Mammary epithelial cell (primary cell): ENCODE data around the gene STK32B.

Experiments used
- CTCF ChIP-seq, 2 donors: IDR thresholded peaks in 1 of 2; conservative IDR thresholded peaks in 1 of 2; 2 replicates each; pipeline ENCODE4 v1.5.1; 2011 to 2012; ENCODE audit warnings: inconsistent platforms in 2 of 2, low read length in 2 of 2, mild to moderate bottlenecking in 2 of 2, control low read depth in 1 of 2, low read depth in 1 of 2; ENCODE audit not compliant: insufficient read depth in 1 of 2; ENCODE audit errors: extremely low read depth in 1 of 2
- EZH2 ChIP-seq: IDR thresholded peaks from 2 replicates; pipeline ENCODE4 v1.6.1; 2012; ENCODE audit warnings: low read length, inconsistent platforms, borderline replicate concordance

DNA sequence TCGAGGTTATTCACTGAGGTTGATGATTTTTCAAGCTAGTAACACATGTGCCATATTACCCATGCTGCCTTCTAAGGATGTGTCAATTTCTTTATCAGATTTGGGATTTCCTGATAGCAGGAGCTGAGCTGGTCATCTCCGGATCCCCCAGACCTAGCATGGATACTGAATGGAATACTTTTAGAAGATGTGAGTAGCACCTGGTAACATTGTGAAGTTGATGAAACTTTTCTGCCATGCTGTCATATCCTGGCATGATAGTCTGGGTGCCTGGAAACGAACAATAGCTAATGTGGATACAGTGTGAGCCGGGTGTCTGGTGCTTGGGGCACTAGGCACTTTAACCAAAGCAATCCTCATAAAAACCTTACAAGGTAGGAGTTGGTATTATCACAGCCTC, 21.1 kb upstream of the STK32B start:
- TF ChIP-seq CTCF (conservative IDR thresholded peaks at IDR 0.05 in 1 of 2, IDR thresholded peaks at IDR 0.05 in 1 of 2; ENCODE audit: extremely low read depth in 1 of 2, insufficient read depth in 1 of 2, low read depth in 1 of 2, low read length in 2 of 2) (no peak), EZH2 (no peak)
